PC-9 (cell line): Measurements from ENCODE around the gene EPHA3.

ENCODE experiments used
- EZH2 ChIP-seq: fragments of 200-600 bp; sonication (generic); IDR thresholded peaks from 2 replicates; pipeline ENCODE4 v1.8.0; 2017; ENCODE audit warnings: antibody characterized with exemption, low read depth
- TF ChIP-seq, protein P1 (sequence below): fragments of 200-600 bp; sonication (generic); conservative IDR thresholded peaks from 2 replicates; pipeline ENCODE4 v1.6.1; 2017; ENCODE audit warnings: mixed run types, antibody characterized with exemption, mild to moderate bottlenecking, moderate library complexity

DNA sequence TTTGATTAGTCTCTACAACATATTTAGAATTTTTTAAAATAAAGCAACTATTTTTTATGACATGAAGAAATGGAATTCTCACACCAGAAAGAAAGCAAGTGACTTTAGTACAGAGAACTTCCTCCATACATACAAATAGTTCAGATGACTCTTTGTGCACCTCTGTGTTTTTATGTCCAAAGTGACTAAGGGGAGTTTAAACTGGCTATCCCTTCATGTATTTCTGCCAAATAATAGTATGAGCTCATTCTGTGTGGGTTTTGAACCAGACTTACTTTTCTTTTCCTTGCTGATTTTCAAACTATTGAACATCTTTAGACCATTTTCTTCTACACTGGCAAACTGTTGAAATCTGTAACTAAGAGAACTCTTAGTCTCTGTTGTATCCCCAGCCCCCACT lies 196.3 kb downstream of the EPHA3 start:
- TF ChIP-seq, protein P1, sequence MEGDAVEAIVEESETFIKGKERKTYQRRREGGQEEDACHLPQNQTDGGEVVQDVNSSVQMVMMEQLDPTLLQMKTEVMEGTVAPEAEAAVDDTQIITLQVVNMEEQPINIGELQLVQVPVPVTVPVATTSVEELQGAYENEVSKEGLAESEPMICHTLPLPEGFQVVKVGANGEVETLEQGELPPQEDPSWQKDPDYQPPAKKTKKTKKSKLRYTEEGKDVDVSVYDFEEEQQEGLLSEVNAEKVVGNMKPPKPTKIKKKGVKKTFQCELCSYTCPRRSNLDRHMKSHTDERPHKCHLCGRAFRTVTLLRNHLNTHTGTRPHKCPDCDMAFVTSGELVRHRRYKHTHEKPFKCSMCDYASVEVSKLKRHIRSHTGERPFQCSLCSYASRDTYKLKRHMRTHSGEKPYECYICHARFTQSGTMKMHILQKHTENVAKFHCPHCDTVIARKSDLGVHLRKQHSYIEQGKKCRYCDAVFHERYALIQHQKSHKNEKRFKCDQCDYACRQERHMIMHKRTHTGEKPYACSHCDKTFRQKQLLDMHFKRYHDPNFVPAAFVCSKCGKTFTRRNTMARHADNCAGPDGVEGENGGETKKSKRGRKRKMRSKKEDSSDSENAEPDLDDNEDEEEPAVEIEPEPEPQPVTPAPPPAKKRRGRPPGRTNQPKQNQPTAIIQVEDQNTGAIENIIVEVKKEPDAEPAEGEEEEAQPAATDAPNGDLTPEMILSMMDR, result no peak
- TF ChIP-seq EZH2, result no peak
